Naive B cell (primary cell): ENCODE data around the gene B9D2. TPM values are rescaled to one million over a fixed set of nuclear protein-coding genes. Genes with fewer than 3 reads are reported as not detected.
A peak's percentile ranks its signal among the peaks of the same experiment; 100 is the strongest.
"Not testable (repeated sequence)": the region's sequence is repeated elsewhere in the genome, so short reads cannot be mapped to it uniquely, and the experiment has no call there.

Experiments
- ATAC-seq, 2 donors: fragments of 150-1000 bp; cut with Tn5 transposase; 2 replicates each; pipeline ENCODE4 v1.10.0; 2021; ENCODE audit warnings: low read depth in 2 of 2, mild to moderate bottlenecking in 2 of 2, moderate library complexity in 2 of 2
- DNase-seq: peaks from one replicate; pipeline ENCODE4 v3.0.0; 2022
- H3K27ac Mint-ChIP-seq, 6 donors: one replicate each; pipeline ENCODE4 v1.8.0; 2020 to 2022; ENCODE audit warnings: mild to moderate bottlenecking in 6 of 6, mixed read lengths in 6 of 6, moderate library complexity in 5 of 6, inconsistent platforms in 2 of 6
- H3K27me3 Mint-ChIP-seq, 3 donors: one replicate each; pipeline ENCODE4 v1.8.0; 2021 to 2022; ENCODE audit warnings: mixed read lengths in 3 of 3, mild to moderate bottlenecking in 1 of 3
- H3K36me3 Mint-ChIP-seq, 2 donors: one replicate each; pipeline ENCODE4 v1.8.0; 2020 to 2022; ENCODE audit warnings: mixed read lengths in 2 of 2, inconsistent platforms in 1 of 2, mild to moderate bottlenecking in 1 of 2
- H3K4me1 Mint-ChIP-seq, 3 donors: one replicate each; pipeline ENCODE4 v1.8.0; 2020 to 2022; ENCODE audit warnings: mixed read lengths in 3 of 3, inconsistent platforms in 1 of 3, mild to moderate bottlenecking in 1 of 3, moderate library complexity in 1 of 3
- H3K4me3 Mint-ChIP-seq, 8 donors: one replicate each; pipeline ENCODE4 v1.8.0; 2020 to 2022; ENCODE audit warnings: mild to moderate bottlenecking in 8 of 8, mixed read lengths in 8 of 8, moderate library complexity in 8 of 8, inconsistent platforms in 2 of 8
- H3K9me3 Mint-ChIP-seq, 7 donors: one replicate each; pipeline ENCODE4 v1.8.0; 2020 to 2022; ENCODE audit warnings: mixed read lengths in 7 of 7, mild to moderate bottlenecking in 5 of 7, inconsistent platforms in 2 of 7, moderate library complexity in 1 of 7
- polyA plus RNA-seq, 6 donors: library from polyadenylated mRNA; unstranded; fragments of 300-500 nt; fragmentation: Illumina TruSeq; gene quantifications; one replicate each; pipeline ENCODE4 v1.2.3, GENCODE V29; 2021; ENCODE audit warnings: low read depth in 6 of 6

B9D2 gene
- polyA plus RNA-seq, 6 donors from 2014 or later, result 3.2 to 17.3 (median 14.3) TPM

GRCh38 chr19:41357746-41358145, 6.2 kb downstream of the B9D2 start:
- H3K4me3 Mint-ChIP-seq, result peak overlapping the region in 1 of 8 donors; percentile 60
- H3K9me3 Mint-ChIP-seq, result peaks cover 0 to 1% (median 0%) of the 10 kb centered on the region in 7 donors
- H3K27ac Mint-ChIP-seq, result peak overlapping the region in 1 of 6 donors; percentile 83
- H3K36me3 Mint-ChIP-seq, result no peaks in the 10 kb centered on the region
- ATAC-seq (no peak), DNase-seq (no peak)
- peaks cover 27 to 33% (median 32%) of the 10 kb centered on the region in 3 donors for H3K4me1 Mint-ChIP-seq
- H3K27me3 Mint-ChIP-seq, result no peaks in the 10 kb centered on the region

GRCh38 chr19:41356984-41357739, 6.8 kb downstream of the B9D2 start:
- Mint-ChIP-seq H3K4me1 (peaks cover 22 to 37% (median 35%) of the 10 kb centered on the region in 3 donors), H3K27ac (peak overlapping the region in 4 of 6 donors; percentile 54 to 93 (median 88)), H3K27me3 (no peaks in the 10 kb centered on the region), H3K9me3 (peaks cover 0 to 1% (median 0%) of the 10 kb centered on the region in 7 donors), H3K36me3 (no peaks in the 10 kb centered on the region), H3K4me3 (peak overlapping the region in 2 of 8 donors; percentile 7 to 72)
- DNase-seq, result no peak
- no peak for ATAC-seq

- no peaks in the 10 kb centered on the region for H3K36me3 Mint-ChIP-seq
Observed at GRCh38 chr19:41355802-41356201, 8.1 kb downstream of the B9D2 start.

GRCh38 chr19:41355035-41355434, 8.9 kb downstream of the B9D2 start:
- Mint-ChIP-seq H3K4me3 (peak overlapping the region in 7 of 8 donors; percentile 17 to 100 (median 67)), H3K27me3 (no peaks in the 10 kb centered on the region), H3K9me3 (peaks cover 0 to 3% (median 0%) of the 10 kb centered on the region in 7 donors), H3K36me3 (no peaks in the 10 kb centered on the region), H3K4me1 (peaks cover 32 to 53% (median 49%) of the 10 kb centered on the region in 3 donors), H3K27ac (peak overlapping the region in 5 of 6 donors; percentile 62 to 97 (median 78))
- DNase-seq (no peak), ATAC-seq (no peak)

More at GRCh38 chr19:41355802-41356201, 8.1 kb downstream of the B9D2 start:
- ATAC-seq, result no peak
- H3K27me3 Mint-ChIP-seq, result no peaks in the 10 kb centered on the region
- H3K4me3 Mint-ChIP-seq, result peak overlapping the region in 3 of 8 donors; percentile 17 to 100 (median 47)
- peak overlapping the region in 3 of 6 donors; percentile 22 to 97 (median 82) for H3K27ac Mint-ChIP-seq
- H3K9me3 Mint-ChIP-seq, result peaks cover 0 to 2% (median 0%) of the 10 kb centered on the region in 7 donors
- no peak for DNase-seq
- peaks cover 26 to 48% (median 46%) of the 10 kb centered on the region in 3 donors for H3K4me1 Mint-ChIP-seq

GRCh38 chr19:41354343-41354953, 9.5 kb downstream of the B9D2 start:
- no peaks in the 10 kb centered on the region for H3K36me3 Mint-ChIP-seq
- DNase-seq (no peak), ATAC-seq (no peak)
- H3K27ac Mint-ChIP-seq, result peak overlapping the region; percentile 13 to 97 (median 94)
- H3K27me3 Mint-ChIP-seq, result no peaks in the 10 kb centered on the region
- peaks cover 38 to 55% (median 50%) of the 10 kb centered on the region in 3 donors for H3K4me1 Mint-ChIP-seq
- peaks cover 0 to 3% (median 0%) of the 10 kb centered on the region in 7 donors for H3K9me3 Mint-ChIP-seq
- peak overlapping the region in 7 of 8 donors; percentile 73 to 100 (median 83) for H3K4me3 Mint-ChIP-seq

GRCh38 chr19:41353466-41354342, 10.2 kb downstream of the B9D2 start, which contains the start of gene TGFB1:
Gene TGFB1, minus strand, starts transcription at chr19:41353922. Its CDS starts 878 bp downstream, at chr19:41353044.
- DNase-seq, result peak; percentile 95
- Mint-ChIP-seq H3K27ac (peak within 1 kb of the TSS; percentile 94 to 99 (median 98)), H3K9me3 (peaks cover 0 to 3% (median 0%) of the 10 kb centered on the region in 7 donors), H3K27me3 (no peaks in the 10 kb centered on the region), H3K36me3 (peaks cover 0 to 5% of the 10 kb centered on the region in 2 donors), H3K4me1 (peaks cover 45 to 63% (median 58%) of the 10 kb centered on the region in 3 donors), H3K4me3 (peak within 1 kb of the TSS; percentile 92 to 100 (median 98))
- peak; percentile 56 to 64 for ATAC-seq

GRCh38 chr19:41352609-41353465, 11.1 kb downstream of the B9D2 start:
- Mint-ChIP-seq H3K4me1 (peaks cover 49 to 65% (median 63%) of the 10 kb centered on the region in 3 donors), H3K27ac (peak overlapping the region; percentile 97 to 99 (median 99)), H3K36me3 (peaks cover 4 to 14% of the 10 kb centered on the region in 2 donors), H3K9me3 (peaks cover 0 to 3% (median 0%) of the 10 kb centered on the region in 7 donors), H3K27me3 (no peaks in the 10 kb centered on the region), H3K4me3 (peak overlapping the region; percentile 92 to 100 (median 98))
- peak; percentile 30 to 31 for ATAC-seq
- DNase-seq, result peak; percentile 87

- H3K27ac Mint-ChIP-seq, result peak overlapping the region; percentile 94 to 99 (median 98)
- peaks cover 4 to 14% of the 10 kb centered on the region in 2 donors for H3K36me3 Mint-ChIP-seq
- ATAC-seq (no peak), DNase-seq (no peak)
- peaks cover 0 to 3% (median 0%) of the 10 kb centered on the region in 7 donors for H3K9me3 Mint-ChIP-seq
- peak overlapping the region; percentile 92 to 100 (median 98) for H3K4me3 Mint-ChIP-seq
- H3K27me3 Mint-ChIP-seq, result no peaks in the 10 kb centered on the region
- H3K4me1 Mint-ChIP-seq, result peaks cover 47 to 64% (median 61%) of the 10 kb centered on the region in 3 donors
Observed at GRCh38 chr19:41352279-41352608, 11.7 kb downstream of the B9D2 start.

GRCh38 chr19:41351339-41352245, 12.4 kb downstream of the B9D2 start:
- DNase-seq, result peak; percentile 91
- no peaks in the 10 kb centered on the region for H3K27me3 Mint-ChIP-seq
- ATAC-seq, result peak; percentile 60 to 62
- H3K27ac Mint-ChIP-seq, result peak overlapping the region; percentile 94 to 99 (median 99)
- peak overlapping the region; percentile 92 to 100 (median 98) for H3K4me3 Mint-ChIP-seq
- peaks cover 41 to 57% (median 55%) of the 10 kb centered on the region in 3 donors for H3K4me1 Mint-ChIP-seq
- H3K36me3 Mint-ChIP-seq, result peaks cover 4 to 14% of the 10 kb centered on the region in 2 donors
- peaks cover 0 to 3% (median 0%) of the 10 kb centered on the region in 7 donors for H3K9me3 Mint-ChIP-seq

GRCh38 chr19:41350735-41351338, 13.1 kb downstream of the B9D2 start:
- Mint-ChIP-seq H3K4me1 (peaks cover 42 to 56% (median 53%) of the 10 kb centered on the region in 3 donors), H3K27ac (peak overlapping the region; percentile 94 to 99 (median 99)), H3K4me3 (peak overlapping the region; percentile 92 to 100 (median 98)), H3K27me3 (no peaks in the 10 kb centered on the region), H3K36me3 (peaks cover 4 to 14% of the 10 kb centered on the region in 2 donors), H3K9me3 (peaks cover 0 to 3% (median 0%) of the 10 kb centered on the region in 7 donors)
- DNase-seq (no peak), ATAC-seq (no peak)

- Mint-ChIP-seq H3K36me3 (peaks cover 4 to 27% of the 10 kb centered on the region in 2 donors), H3K4me1 (peaks cover 50 to 64% (median 56%) of the 10 kb centered on the region in 3 donors), H3K4me3 (peak overlapping the region in 1 of 8 donors; percentile 47), H3K27ac (peak overlapping the region in 1 of 6 donors; percentile 32)
- not testable (repeated sequence) for H3K27me3 Mint-ChIP-seq, H3K9me3 Mint-ChIP-seq, ATAC-seq, DNase-seq
Observed at GRCh38 chr19:41346916-41347315, 17.0 kb downstream of the B9D2 start.
